Psoas muscle (tissue), 8 donors: ENCODE data around the gene KCNH2. TPM values are rescaled to one million over a fixed set of nuclear protein-coding genes. Genes with fewer than 3 reads are reported as not detected.

Experiments
- ATAC-seq, 4 donors: fragments of 200-7000 bp; cut with Tn5 transposase; one replicate each; pipeline ENCODE4 v1.9.1; 2020; ENCODE audit warnings: moderate library complexity in 3 of 4, mild to moderate bottlenecking in 2 of 4
- DNase-seq, 2 donors: peaks; one replicate each; pipeline ENCODE4 v3.0.0-alpha.2; 2020
- H3K27ac ChIP-seq: fragments of 200-600 bp; one replicate; pipeline ENCODE4 v1.8.0; 2022
- H3K27me3 ChIP-seq, 3 donors: fragments of 200-600 bp in 1 of 3; one replicate each; pipeline versions ENCODE4 v1.6.1 to v1.8.0; 2013 to 2022; ENCODE audit warnings: low read length in 2 of 3, mild to moderate bottlenecking in 2 of 3, moderate library complexity in 1 of 3; ENCODE audit not compliant: insufficient read depth in 3 of 3
- H3K36me3 ChIP-seq, 2 donors: fragments of 200-600 bp in 1 of 2; one replicate each; pipeline versions ENCODE4 v1.6.1 to v1.8.0; 2013 to 2022; ENCODE audit warnings: low read depth in 1 of 2, mild to moderate bottlenecking in 1 of 2, moderate library complexity in 1 of 2; ENCODE audit not compliant: insufficient read depth in 1 of 2
- H3K4me1 ChIP-seq: fragments of 200-600 bp; one replicate; pipeline ENCODE4 v1.8.0; 2022
- H3K4me3 ChIP-seq: fragments of 200-600 bp; one replicate; pipeline ENCODE4 v1.8.0; 2022; ENCODE audit warnings: mild to moderate bottlenecking
- H3K9me3 ChIP-seq: fragments of 200-600 bp; one replicate; pipeline ENCODE4 v1.8.0; 2022
- WGBS, 3 donors: extraction: QIAGEN DNeasy Blood & Tissue Kit; methylation state at CpG; one replicate each; pipeline versions ENCODE4 v1.1.6 to v1.1.7; 2013; 5-methylcytosine and 5-hydroxymethylcytosine counted together
- intact Hi-C, 2 donors: fragments of 100-400 bp; cut with DNase I; formaldehyde crosslinking; loops; one replicate each; pipeline versions ENCODE4 v1.11.0 to v1.14.2; 2022
- polyA plus RNA-seq, 3 donors: library from polyadenylated mRNA; stranded (reverse); fragments of 200-250 nt; gene quantifications; one replicate each; pipeline ENCODE4 v1.2.3, GENCODE V29; 2013
- total RNA-seq, 4 donors: library from RNA; stranded (reverse); fragmentation: NEBNext Ultra II Directional in 2 of 4; extraction: Animal tissue kit (Norgen Biotek cat#: 25700) in 2 of 4; gene quantifications; one replicate each; pipeline versions ENCODE4 v1.2.1 to v1.2.4, GENCODE V29; 2021 to 2023
- TF ChIP-seq, protein P1 (sequence below): fragments of 200-600 bp; IDR thresholded peaks from one replicate; pipeline ENCODE4 v1.8.0; 2022; ENCODE audit warnings: antibody characterized with exemption
- donor health status: healthy with polysubstance abuse.
- donor health status: DM: no; HTN: no; CAD: no; lungs with moderate emphysema.
- donor health status: Bipolar disorder and iron deficiency.
- donor health status: healthy.
- donor health status: DM: yes; HTN: yes; CAD: no.
- donor health status: DM: no; HTN: no; CAD: no.
- donor health status: DM: no; HTN: no; CAD: no.
- donor health status: DM: yes; HTN: yes; CAD: no.

KCNH2 gene
- total and polyA plus RNA-seq, 7 donors, result 0.18 to 0.48 (median 0.22) TPM

DNA sequence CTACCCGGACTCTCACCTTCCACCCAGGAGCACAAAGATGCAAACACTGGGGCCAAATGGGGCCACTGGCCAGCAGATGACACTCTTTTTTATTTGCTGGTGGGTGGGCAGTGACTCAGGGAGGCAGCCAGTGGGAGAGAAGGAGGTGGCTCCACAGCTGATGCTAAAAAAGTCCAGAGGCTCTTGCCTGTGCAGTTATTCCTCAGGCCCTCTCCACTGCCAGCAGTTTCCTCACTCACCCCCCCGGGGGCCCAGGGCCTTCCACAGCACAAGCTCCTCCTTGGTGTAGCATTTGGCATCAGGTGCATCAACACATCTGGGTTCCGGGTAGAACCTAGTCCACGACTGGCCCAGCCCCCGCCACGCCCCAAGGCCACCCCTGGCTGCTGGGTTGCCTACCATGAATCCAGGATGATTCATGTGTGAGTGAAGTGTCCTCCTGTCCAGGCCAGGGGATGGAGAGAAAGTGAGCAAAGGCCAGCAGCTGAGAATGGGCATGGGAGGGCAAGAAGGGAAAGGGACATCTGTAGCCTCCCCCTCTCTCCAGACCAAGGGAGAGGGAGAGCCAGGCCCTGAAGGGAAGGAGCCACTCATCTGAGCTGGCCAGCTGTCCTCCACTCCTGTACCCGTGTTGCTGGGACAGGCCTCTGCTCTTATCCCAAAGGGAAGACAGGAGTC is 1.7 kb upstream of the KCNH2 start:
- intact Hi-C loops, result loop anchor here (2.0 to 10.0 kb wide), 2 partner anchors 77 to 195 kb away; no protein-coding TSS in a partner anchor
- ATAC-seq (no peak), DNase-seq (no peak)
- Histone ChIP-seq H3K9me3 (no peaks in the 10 kb centered on the region), H3K36me3 (no peaks in the 10 kb centered on the region), H3K4me3 (no peak overlapping the region), H3K27ac (no peak overlapping the region), H3K27me3 (peaks cover 0 to 76% (median 18%) of the 10 kb centered on the region in 3 donors), H3K4me1 (peaks cover 5% of the 10 kb centered on the region)
- TF ChIP-seq, protein P1, sequence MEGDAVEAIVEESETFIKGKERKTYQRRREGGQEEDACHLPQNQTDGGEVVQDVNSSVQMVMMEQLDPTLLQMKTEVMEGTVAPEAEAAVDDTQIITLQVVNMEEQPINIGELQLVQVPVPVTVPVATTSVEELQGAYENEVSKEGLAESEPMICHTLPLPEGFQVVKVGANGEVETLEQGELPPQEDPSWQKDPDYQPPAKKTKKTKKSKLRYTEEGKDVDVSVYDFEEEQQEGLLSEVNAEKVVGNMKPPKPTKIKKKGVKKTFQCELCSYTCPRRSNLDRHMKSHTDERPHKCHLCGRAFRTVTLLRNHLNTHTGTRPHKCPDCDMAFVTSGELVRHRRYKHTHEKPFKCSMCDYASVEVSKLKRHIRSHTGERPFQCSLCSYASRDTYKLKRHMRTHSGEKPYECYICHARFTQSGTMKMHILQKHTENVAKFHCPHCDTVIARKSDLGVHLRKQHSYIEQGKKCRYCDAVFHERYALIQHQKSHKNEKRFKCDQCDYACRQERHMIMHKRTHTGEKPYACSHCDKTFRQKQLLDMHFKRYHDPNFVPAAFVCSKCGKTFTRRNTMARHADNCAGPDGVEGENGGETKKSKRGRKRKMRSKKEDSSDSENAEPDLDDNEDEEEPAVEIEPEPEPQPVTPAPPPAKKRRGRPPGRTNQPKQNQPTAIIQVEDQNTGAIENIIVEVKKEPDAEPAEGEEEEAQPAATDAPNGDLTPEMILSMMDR, result no peak
- 20 to 37% (median 26%) methylated on average over 7 of the region's 7 CpGs for WGBS, 3 donors

GRCh38 chr7:150977382-150978125 is 567 bp downstream of the KCNH2 start:
- Histone ChIP-seq H3K9me3 (no peaks in the 10 kb centered on the region), H3K4me1 (peaks cover 5% of the 10 kb centered on the region), H3K27me3 (peaks cover 0 to 85% (median 25%) of the 10 kb centered on the region in 3 donors), H3K27ac (no peak overlapping the region), H3K4me3 (no peak overlapping the region), H3K36me3 (no peaks in the 10 kb centered on the region)
- no peak for ATAC-seq
- WGBS, 3 donors, result 4 to 6% (median 4%) methylated on average over 30 to 62 of the region's 62 CpGs
- no peak for DNase-seq
- TF ChIP-seq, protein P1, result no peak
- intact Hi-C loops, result no loop called here

- H3K9me3 ChIP-seq, result no peaks in the 10 kb centered on the region
- ATAC-seq (no peak), DNase-seq (no peak)
- intact Hi-C loops, result no loop called here
- 24 to 33% (median 25%) methylated on average over 13 of the region's 13 CpGs for WGBS, 3 donors
- peaks cover 5% of the 10 kb centered on the region for H3K4me1 ChIP-seq
- TF ChIP-seq, protein P1, result no peak
- no peak overlapping the region for H3K4me3 ChIP-seq
- no peak overlapping the region for H3K27ac ChIP-seq
- H3K36me3 ChIP-seq, result no peaks in the 10 kb centered on the region
- peaks cover 0 to 79% (median 25%) of the 10 kb centered on the region in 3 donors for H3K27me3 ChIP-seq
Measured at GRCh38 chr7:150976529-150977381, 1.4 kb downstream of the KCNH2 start.

DNA sequence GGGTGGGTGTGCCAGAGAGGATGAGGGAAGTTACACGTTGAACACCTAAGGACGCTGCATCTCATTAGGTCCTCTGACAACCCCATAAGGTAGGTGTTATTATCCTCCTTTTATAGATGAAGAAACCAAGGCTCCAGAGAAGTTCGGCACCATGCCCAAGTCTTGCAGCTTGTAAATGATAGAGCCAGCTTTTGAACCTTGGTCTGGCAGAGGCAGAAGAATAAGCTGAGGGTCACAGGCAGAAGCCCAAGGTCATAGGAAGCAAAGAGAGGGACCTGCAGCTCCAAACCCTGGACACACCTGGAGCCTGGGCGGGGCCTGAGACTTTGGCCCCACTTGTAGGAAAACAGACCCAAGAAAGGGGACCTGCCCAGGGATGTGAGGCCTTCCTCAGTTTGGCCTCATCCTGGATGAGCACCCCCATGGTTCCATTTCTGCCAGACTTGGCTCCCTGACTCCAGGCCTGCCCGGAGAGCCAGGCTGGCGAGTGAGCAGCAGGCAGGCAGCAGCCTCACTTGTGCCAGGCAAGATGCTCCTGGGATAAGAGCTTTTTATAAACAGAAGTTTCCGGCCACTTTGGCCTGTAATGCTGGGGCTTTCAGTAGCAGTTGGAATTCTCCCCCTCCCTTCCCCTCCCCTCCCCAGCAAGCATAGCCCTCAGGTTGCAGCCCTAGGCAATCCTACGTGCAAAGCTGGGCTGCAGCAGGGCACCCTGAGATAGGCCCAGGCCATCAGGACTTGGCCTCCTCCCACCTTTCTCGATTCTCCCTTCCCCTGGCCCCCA is 2.4 kb downstream of the KCNH2 start:
- TF ChIP-seq, protein P1, result no peak
- ATAC-seq (no peak), DNase-seq (no peak)
- peaks cover 0 to 77% (median 25%) of the 10 kb centered on the region in 3 donors for H3K27me3 ChIP-seq
- 61 to 67% (median 64%) methylated on average over 9 of the region's 9 CpGs for WGBS, 3 donors
- peaks cover 5% of the 10 kb centered on the region for H3K4me1 ChIP-seq
- no peak overlapping the region for H3K4me3 ChIP-seq
- H3K36me3 ChIP-seq, result no peaks in the 10 kb centered on the region
- H3K9me3 ChIP-seq, result no peaks in the 10 kb centered on the region
- intact Hi-C loops, result no loop called here
- no peak overlapping the region for H3K27ac ChIP-seq
